ENCODE measurements around the gene MAB21L1. TPM values are rescaled to one million over a fixed set of nuclear protein-coding genes. Genes with fewer than 3 reads are reported as not detected.

Gene MAB21L1
- total and polyA plus RNA-seq, 4 experiments from 2014 or later, result not detected

DNA sequence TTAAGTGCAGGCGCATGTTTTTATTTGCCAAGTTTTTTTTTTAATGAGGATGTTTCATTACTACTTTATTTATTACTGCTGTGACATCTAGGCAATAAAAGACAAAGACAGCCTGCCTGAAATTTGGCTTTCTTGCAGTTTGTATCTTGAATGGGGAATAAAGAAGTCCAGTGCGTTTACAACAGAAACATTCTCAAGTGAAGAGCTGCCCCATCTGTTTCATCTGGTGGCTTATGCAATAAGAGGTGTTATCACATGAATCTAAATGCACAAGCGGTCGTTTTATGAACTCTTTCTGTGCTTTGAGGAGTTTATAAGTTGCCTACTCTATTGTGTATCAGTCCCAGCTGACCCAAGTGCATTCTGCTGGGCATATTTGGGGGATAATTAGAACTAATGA is 12.6 kb upstream of the MAB21L1 start:
- POLR2A ChIA-PET (ENCODE audit: partially characterized antibody), result no interaction called here
- no peak overlapping the region for H3K27ac Mint-ChIP-seq
- no peak overlapping the region for H3K4me3 ChIP-seq (ENCODE audit: low read length in 2 of 2)

DNA sequence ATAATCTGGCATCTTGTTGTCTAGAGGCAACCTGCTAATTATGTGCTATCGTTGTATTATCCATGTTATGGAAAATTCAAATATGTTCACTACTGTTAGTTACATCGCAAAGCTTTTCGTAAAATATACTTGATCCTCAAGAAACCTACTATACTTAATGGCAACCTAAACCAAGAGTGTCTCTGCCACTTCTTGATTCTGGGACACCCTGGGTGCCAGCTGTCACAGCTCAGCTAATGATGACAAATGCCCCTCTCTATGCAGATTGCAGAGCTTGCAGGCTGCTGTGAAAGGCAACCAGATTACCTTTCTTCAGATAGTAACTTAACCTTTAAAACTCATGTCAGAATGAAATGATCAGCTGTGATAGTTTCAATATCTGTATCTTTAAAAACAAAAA is 8.9 kb upstream of the MAB21L1 start:
- no peaks in the 10 kb centered on the region for H3K4me1 Mint-ChIP-seq
- H3K36me3 ChIP-seq (ENCODE audit: insufficient read depth, low read length), result no peaks in the 10 kb centered on the region
- ChIA-PET POLR2A (ENCODE audit: partially characterized antibody) (interaction anchor here (0.7 kb wide), 1 partner anchor 771 kb away, joined by 3 read pairs; no protein-coding TSS in a partner anchor), CTCF (ENCODE audit: partially characterized antibody) (no interaction called here)
- no peaks in the 10 kb centered on the region for H3K4me1 ChIP-seq (ENCODE audit: insufficient read depth, low read length)
- peaks cover 0 to 2% of the 10 kb centered on the region in 2 donors for H3K27me3 Mint-ChIP-seq
- no peaks in the 10 kb centered on the region for H3K36me3 Mint-ChIP-seq
- peaks cover 0 to 3% (median 0%) of the 10 kb centered on the region in 8 donors for H3K9me3 Mint-ChIP-seq
- no peak for DNase-seq
- no peak overlapping the region for H3K4me3 Mint-ChIP-seq
- H3K27ac ChIP-seq (ENCODE audit: low read depth, low read length), result no peak overlapping the region
- no peaks in the 10 kb centered on the region for H3K9me3 ChIP-seq (ENCODE audit: control insufficient read depth in 1 of 2, low read length in 2 of 2)
- intact Hi-C loops (cut with micrococcal nuclease), result no loop called here
- H3K27ac Mint-ChIP-seq, result no peak overlapping the region
- H3K4me3 ChIP-seq (ENCODE audit: low read length in 2 of 2), result no peak overlapping the region
- no peaks in the 10 kb centered on the region for H3K27me3 ChIP-seq (ENCODE audit: insufficient read depth, low read length)

More for the DNA sequence above, 12.6 kb upstream of the MAB21L1 start:
- no peaks in the 10 kb centered on the region for H3K4me1 Mint-ChIP-seq
- Histone ChIP-seq H3K9me3 (ENCODE audit: control insufficient read depth in 1 of 2, low read length in 2 of 2) (no peaks in the 10 kb centered on the region), H3K27me3 (ENCODE audit: insufficient read depth, low read length) (no peaks in the 10 kb centered on the region), H3K4me1 (ENCODE audit: insufficient read depth, low read length) (no peaks in the 10 kb centered on the region), H3K27ac (ENCODE audit: low read depth, low read length) (no peak overlapping the region), H3K36me3 (ENCODE audit: insufficient read depth, low read length) (no peaks in the 10 kb centered on the region)
- CTCF ChIA-PET (ENCODE audit: partially characterized antibody), result no interaction called here
- no peak overlapping the region for H3K4me3 Mint-ChIP-seq
- H3K27me3 Mint-ChIP-seq, result no peaks in the 10 kb centered on the region
- peaks cover 0 to 10% (median 6%) of the 10 kb centered on the region in 8 donors for H3K9me3 Mint-ChIP-seq
- H3K36me3 Mint-ChIP-seq, result no peaks in the 10 kb centered on the region
- intact Hi-C loops (cut with micrococcal nuclease), result no loop called here
- DNase-seq, result no peak

GRCh38 chr13:35484384-35484783 is 7.9 kb upstream of the MAB21L1 start:
- H3K27me3 Mint-ChIP-seq, result peaks cover 0 to 2% of the 10 kb centered on the region in 2 donors
- DNase-seq, result no peak
- H3K4me1 Mint-ChIP-seq, result no peaks in the 10 kb centered on the region
- H3K36me3 ChIP-seq (ENCODE audit: insufficient read depth, low read length), result no peaks in the 10 kb centered on the region
- intact Hi-C loops (cut with micrococcal nuclease), result no loop called here
- H3K27me3 ChIP-seq (ENCODE audit: insufficient read depth, low read length), result no peaks in the 10 kb centered on the region
- H3K4me3 Mint-ChIP-seq, result no peak overlapping the region
- no peaks in the 10 kb centered on the region for H3K4me1 ChIP-seq (ENCODE audit: insufficient read depth, low read length)
- CTCF ChIA-PET (ENCODE audit: partially characterized antibody), result no interaction called here
- no peaks in the 10 kb centered on the region for H3K36me3 Mint-ChIP-seq
- H3K9me3 Mint-ChIP-seq, result peaks cover 0 to 3% (median 0%) of the 10 kb centered on the region in 8 donors
- no peaks in the 10 kb centered on the region for H3K9me3 ChIP-seq (ENCODE audit: control insufficient read depth in 1 of 2, low read length in 2 of 2)
- no peak overlapping the region for H3K4me3 ChIP-seq (ENCODE audit: low read length in 2 of 2)
- H3K27ac Mint-ChIP-seq, result no peak overlapping the region
- H3K27ac ChIP-seq (ENCODE audit: low read depth, low read length), result no peak overlapping the region
- POLR2A ChIA-PET (ENCODE audit: partially characterized antibody), result no interaction called here

GRCh38 chr13:35483761-35484160 is 7.3 kb upstream of the MAB21L1 start:
- Mint-ChIP-seq H3K4me1 (no peaks in the 10 kb centered on the region), H3K9me3 (peaks cover 0 to 6% (median 0%) of the 10 kb centered on the region in 8 donors), H3K4me3 (no peak overlapping the region), H3K27ac (no peak overlapping the region), H3K27me3 (peaks cover 0 to 7% of the 10 kb centered on the region in 2 donors), H3K36me3 (no peaks in the 10 kb centered on the region)
- H3K4me1 ChIP-seq (ENCODE audit: insufficient read depth, low read length), result no peaks in the 10 kb centered on the region
- H3K36me3 ChIP-seq (ENCODE audit: insufficient read depth, low read length), result no peaks in the 10 kb centered on the region
- intact Hi-C loops (cut with micrococcal nuclease), result no loop called here
- no peaks in the 10 kb centered on the region for H3K9me3 ChIP-seq (ENCODE audit: control insufficient read depth in 1 of 2, low read length in 2 of 2)
- H3K4me3 ChIP-seq (ENCODE audit: low read length in 2 of 2), result no peak overlapping the region
- peaks cover 5% of the 10 kb centered on the region for H3K27me3 ChIP-seq (ENCODE audit: insufficient read depth, low read length)
- POLR2A ChIA-PET (ENCODE audit: partially characterized antibody), result no interaction called here
- H3K27ac ChIP-seq (ENCODE audit: low read depth, low read length), result no peak overlapping the region
- CTCF ChIA-PET (ENCODE audit: partially characterized antibody), result no interaction called here
- DNase-seq, result no peak

DNA sequence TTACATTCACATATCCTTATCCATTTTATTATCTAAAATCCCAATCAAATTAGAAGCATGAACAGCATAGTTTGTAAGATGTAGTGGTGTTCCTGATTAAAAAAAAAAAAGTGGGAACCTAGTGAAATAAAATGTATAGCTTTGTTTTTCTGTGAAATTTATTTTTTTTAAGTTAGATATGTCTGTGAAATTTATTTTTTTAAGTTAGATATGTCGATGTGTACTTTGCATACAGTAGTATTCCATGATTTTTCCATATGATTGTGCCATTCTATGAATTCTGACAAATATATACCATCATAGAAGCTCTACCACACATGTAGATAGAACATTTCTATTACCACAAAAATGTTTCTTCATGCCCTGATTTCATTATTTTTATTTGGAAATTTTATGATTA is 6.0 kb upstream of the MAB21L1 start:
- H3K27ac ChIP-seq (ENCODE audit: low read depth, low read length), result no peak overlapping the region
- Mint-ChIP-seq H3K27ac (no peak overlapping the region), H3K36me3 (no peaks in the 10 kb centered on the region), H3K27me3 (peaks cover 3 to 17% of the 10 kb centered on the region in 2 donors), H3K4me1 (no peaks in the 10 kb centered on the region), H3K9me3 (peaks cover 0 to 10% (median 6%) of the 10 kb centered on the region in 8 donors), H3K4me3 (no peak overlapping the region)
- intact Hi-C loops (cut with micrococcal nuclease), result no loop called here
- H3K9me3 ChIP-seq (ENCODE audit: control insufficient read depth in 1 of 2, low read length in 2 of 2), result no peaks in the 10 kb centered on the region
- DNase-seq, result no peak
- H3K27me3 ChIP-seq (ENCODE audit: insufficient read depth, low read length), result peaks cover 11% of the 10 kb centered on the region
- ChIA-PET POLR2A (ENCODE audit: partially characterized antibody) (no interaction called here), CTCF (ENCODE audit: partially characterized antibody) (no interaction called here)
- no peak overlapping the region for H3K4me3 ChIP-seq (ENCODE audit: low read length in 2 of 2)
- H3K4me1 ChIP-seq (ENCODE audit: insufficient read depth, low read length), result no peaks in the 10 kb centered on the region
- H3K36me3 ChIP-seq (ENCODE audit: insufficient read depth, low read length), result no peaks in the 10 kb centered on the region

DNA sequence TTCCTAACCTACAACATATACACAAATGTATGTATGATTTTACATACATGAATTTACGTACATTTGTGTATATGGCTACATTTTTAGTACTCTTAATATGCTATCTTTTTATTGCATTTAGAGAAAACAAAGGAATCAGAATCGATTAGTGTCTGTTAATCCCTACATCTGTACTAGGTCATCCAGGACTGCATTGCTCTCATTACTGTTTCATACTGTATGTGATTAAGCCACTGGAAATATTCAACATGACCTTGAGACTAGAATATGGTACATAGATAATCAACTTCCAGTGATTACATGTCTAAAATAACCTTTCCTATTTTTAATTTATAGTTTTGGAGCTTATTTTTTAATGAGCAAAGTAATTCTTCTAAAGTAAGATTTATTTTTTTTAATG is 5.3 kb upstream of the MAB21L1 start:
- Histone ChIP-seq H3K4me1 (ENCODE audit: insufficient read depth, low read length) (no peaks in the 10 kb centered on the region), H3K4me3 (ENCODE audit: low read length in 2 of 2) (no peak overlapping the region), H3K27ac (ENCODE audit: low read depth, low read length) (no peak overlapping the region), H3K9me3 (ENCODE audit: control insufficient read depth in 1 of 2, low read length in 2 of 2) (no peaks in the 10 kb centered on the region), H3K36me3 (ENCODE audit: insufficient read depth, low read length) (no peaks in the 10 kb centered on the region), H3K27me3 (ENCODE audit: insufficient read depth, low read length) (peaks cover 16% of the 10 kb centered on the region)
- intact Hi-C loops (cut with micrococcal nuclease), result no loop called here
- POLR2A ChIA-PET (ENCODE audit: partially characterized antibody), result no interaction called here
- Mint-ChIP-seq H3K27ac (no peak overlapping the region), H3K36me3 (no peaks in the 10 kb centered on the region), H3K4me1 (peaks cover 0 to 5% (median 3%) of the 10 kb centered on the region in 4 donors), H3K27me3 (peaks cover 7 to 23% of the 10 kb centered on the region in 2 donors), H3K9me3 (peaks cover 0 to 17% (median 12%) of the 10 kb centered on the region in 8 donors), H3K4me3 (no peak overlapping the region)
- no peak for DNase-seq
- CTCF ChIA-PET (ENCODE audit: partially characterized antibody), result no interaction called here

GRCh38 chr13:35480346-35480745 is 3.9 kb upstream of the MAB21L1 start:
- POLR2A ChIA-PET (ENCODE audit: partially characterized antibody), result no interaction called here
- H3K4me1 Mint-ChIP-seq, result peaks cover 7 to 19% (median 15%) of the 10 kb centered on the region in 4 donors

GRCh38 chr13:35479706-35480105 is 3.2 kb upstream of the MAB21L1 start:
- intact Hi-C loops (cut with micrococcal nuclease), result no loop called here
- Mint-ChIP-seq H3K4me3 (no peak overlapping the region), H3K36me3 (no peaks in the 10 kb centered on the region), H3K4me1 (peaks cover 7 to 25% (median 18%) of the 10 kb centered on the region in 4 donors), H3K27ac (no peak overlapping the region), H3K27me3 (peaks cover 23 to 44% of the 10 kb centered on the region in 2 donors), H3K9me3 (peaks cover 0 to 33% (median 18%) of the 10 kb centered on the region in 8 donors)
- H3K4me3 ChIP-seq (ENCODE audit: low read length in 2 of 2), result no peak overlapping the region
- H3K9me3 ChIP-seq (ENCODE audit: control insufficient read depth in 1 of 2, low read length in 2 of 2), result no peaks in the 10 kb centered on the region
- no peak for DNase-seq
- CTCF ChIA-PET (ENCODE audit: partially characterized antibody), result no interaction called here
- H3K27me3 ChIP-seq (ENCODE audit: insufficient read depth, low read length), result peaks cover 30% of the 10 kb centered on the region
- POLR2A ChIA-PET (ENCODE audit: partially characterized antibody), result no interaction called here
- H3K27ac ChIP-seq (ENCODE audit: low read depth, low read length), result no peak overlapping the region
- H3K4me1 ChIP-seq (ENCODE audit: insufficient read depth, low read length), result peaks cover 4% of the 10 kb centered on the region
- no peaks in the 10 kb centered on the region for H3K36me3 ChIP-seq (ENCODE audit: insufficient read depth, low read length)

More at GRCh38 chr13:35480346-35480745, 3.9 kb upstream of the MAB21L1 start:
- Histone ChIP-seq H3K4me1 (ENCODE audit: insufficient read depth, low read length) (peaks cover 2% of the 10 kb centered on the region), H3K4me3 (ENCODE audit: low read length in 2 of 2) (no peak overlapping the region), H3K27me3 (ENCODE audit: insufficient read depth, low read length) (peaks cover 24% of the 10 kb centered on the region), H3K36me3 (ENCODE audit: insufficient read depth, low read length) (no peaks in the 10 kb centered on the region), H3K9me3 (ENCODE audit: control insufficient read depth in 1 of 2, low read length in 2 of 2) (no peaks in the 10 kb centered on the region), H3K27ac (ENCODE audit: low read depth, low read length) (no peak overlapping the region)
- Mint-ChIP-seq H3K4me3 (no peak overlapping the region), H3K27ac (no peak overlapping the region), H3K9me3 (peaks cover 0 to 31% (median 17%) of the 10 kb centered on the region in 8 donors), H3K27me3 (peaks cover 18 to 37% of the 10 kb centered on the region in 2 donors), H3K36me3 (no peaks in the 10 kb centered on the region)
- DNase-seq, result no peak
- CTCF ChIA-PET (ENCODE audit: partially characterized antibody), result no interaction called here
- intact Hi-C loops (cut with micrococcal nuclease), result no loop called here
